GM12864 (cell line): ENCODE data around the gene ATR.

Experiments
- DNase-seq: peaks from one replicate; pipeline ENCODE4 v3.0.0-alpha.2; 2011; ENCODE audit warnings: low read depth
- H3K4me3 ChIP-seq: 2 replicates; pipeline ENCODE4 v1.5.1; 2011; ENCODE audit warnings: mild to moderate bottlenecking, low read depth, low read length, control low read depth
- TF ChIP-seq, protein P1 (sequence below): IDR thresholded peaks from 2 replicates; pipeline ENCODE4 v1.5.1; 2011; ENCODE audit warnings: low read depth, mild to moderate bottlenecking, moderate library complexity, low read length, control low read depth, inconsistent platforms; ENCODE audit errors: missing control alignments

Gene ATR

DNA sequence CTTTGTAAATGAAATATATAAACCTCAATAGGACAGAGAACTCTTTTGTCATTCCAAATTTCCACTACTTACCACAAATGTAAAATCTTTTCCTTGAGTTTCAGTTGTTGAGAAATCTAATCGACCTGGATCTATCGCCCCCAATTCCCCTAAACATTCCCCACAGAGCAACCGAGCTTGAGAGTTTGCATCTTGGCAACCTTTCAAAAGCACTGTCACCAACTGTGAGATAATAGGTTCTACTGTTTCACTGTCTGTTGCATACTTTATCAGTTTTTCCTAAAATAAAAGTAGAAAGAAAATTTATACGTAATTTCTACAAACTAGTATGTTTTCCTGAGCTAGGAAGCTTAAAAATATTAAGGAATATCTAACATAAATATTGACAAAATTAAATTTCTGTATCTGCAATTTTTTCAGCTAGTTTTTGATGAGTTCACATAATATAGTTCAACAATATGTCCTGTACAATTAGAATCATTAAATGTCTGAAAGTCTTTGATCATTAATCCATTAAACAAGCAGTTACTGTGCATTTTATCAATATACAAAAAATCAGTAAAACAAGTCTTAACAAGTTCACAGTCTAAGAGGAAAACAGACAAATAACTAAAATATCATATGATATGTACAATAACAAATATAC is 54.5 kb downstream of the ATR start:
- H3K4me3 ChIP-seq, result no peak overlapping the region
- TF ChIP-seq, protein P1, sequence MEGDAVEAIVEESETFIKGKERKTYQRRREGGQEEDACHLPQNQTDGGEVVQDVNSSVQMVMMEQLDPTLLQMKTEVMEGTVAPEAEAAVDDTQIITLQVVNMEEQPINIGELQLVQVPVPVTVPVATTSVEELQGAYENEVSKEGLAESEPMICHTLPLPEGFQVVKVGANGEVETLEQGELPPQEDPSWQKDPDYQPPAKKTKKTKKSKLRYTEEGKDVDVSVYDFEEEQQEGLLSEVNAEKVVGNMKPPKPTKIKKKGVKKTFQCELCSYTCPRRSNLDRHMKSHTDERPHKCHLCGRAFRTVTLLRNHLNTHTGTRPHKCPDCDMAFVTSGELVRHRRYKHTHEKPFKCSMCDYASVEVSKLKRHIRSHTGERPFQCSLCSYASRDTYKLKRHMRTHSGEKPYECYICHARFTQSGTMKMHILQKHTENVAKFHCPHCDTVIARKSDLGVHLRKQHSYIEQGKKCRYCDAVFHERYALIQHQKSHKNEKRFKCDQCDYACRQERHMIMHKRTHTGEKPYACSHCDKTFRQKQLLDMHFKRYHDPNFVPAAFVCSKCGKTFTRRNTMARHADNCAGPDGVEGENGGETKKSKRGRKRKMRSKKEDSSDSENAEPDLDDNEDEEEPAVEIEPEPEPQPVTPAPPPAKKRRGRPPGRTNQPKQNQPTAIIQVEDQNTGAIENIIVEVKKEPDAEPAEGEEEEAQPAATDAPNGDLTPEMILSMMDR, result no peak
- DNase-seq, result no peak

DNA sequence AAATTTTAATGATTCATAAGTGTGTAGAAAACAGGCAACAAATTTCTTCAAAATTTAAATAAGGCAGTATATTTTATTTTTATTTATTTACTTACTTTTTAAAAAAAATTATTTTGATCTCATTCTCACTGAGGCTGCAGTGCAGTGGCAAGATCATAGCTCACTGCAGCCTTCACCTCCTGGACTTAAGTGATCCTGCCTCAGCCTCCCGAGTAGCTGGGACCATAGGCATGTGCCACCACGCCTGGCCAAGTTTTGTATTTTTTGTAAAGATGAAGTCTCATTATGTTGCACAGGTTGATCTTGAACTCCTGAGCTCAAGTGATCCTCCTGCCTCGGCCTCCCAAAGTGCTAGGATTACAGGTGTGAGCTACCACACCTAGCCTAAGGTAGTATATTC is 69.5 kb downstream of the ATR start:
- TF ChIP-seq, protein P1, result no peak
- no peak for DNase-seq
- no peak overlapping the region for H3K4me3 ChIP-seq

DNA sequence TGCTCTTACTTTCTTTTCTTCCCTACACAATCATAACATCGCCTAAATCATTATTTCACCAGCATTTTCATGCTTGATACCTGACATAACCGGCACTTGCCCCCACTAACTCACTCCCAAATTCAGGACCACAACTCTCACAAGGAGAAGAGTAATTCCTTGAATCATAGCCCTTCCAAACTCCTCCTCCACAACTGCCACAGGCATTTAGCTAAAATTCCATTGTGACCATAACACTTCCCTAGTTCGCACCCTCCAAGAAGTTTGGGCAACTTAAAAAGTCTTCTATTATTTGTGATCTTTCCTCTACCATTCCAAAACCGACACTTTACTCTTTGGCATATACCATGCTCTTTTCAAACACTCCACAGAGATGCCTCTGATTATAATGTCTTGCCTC is 71.3 kb downstream of the ATR start:
- no peak overlapping the region for H3K4me3 ChIP-seq
- DNase-seq, result no peak
- TF ChIP-seq, protein P1, result no peak

DNA sequence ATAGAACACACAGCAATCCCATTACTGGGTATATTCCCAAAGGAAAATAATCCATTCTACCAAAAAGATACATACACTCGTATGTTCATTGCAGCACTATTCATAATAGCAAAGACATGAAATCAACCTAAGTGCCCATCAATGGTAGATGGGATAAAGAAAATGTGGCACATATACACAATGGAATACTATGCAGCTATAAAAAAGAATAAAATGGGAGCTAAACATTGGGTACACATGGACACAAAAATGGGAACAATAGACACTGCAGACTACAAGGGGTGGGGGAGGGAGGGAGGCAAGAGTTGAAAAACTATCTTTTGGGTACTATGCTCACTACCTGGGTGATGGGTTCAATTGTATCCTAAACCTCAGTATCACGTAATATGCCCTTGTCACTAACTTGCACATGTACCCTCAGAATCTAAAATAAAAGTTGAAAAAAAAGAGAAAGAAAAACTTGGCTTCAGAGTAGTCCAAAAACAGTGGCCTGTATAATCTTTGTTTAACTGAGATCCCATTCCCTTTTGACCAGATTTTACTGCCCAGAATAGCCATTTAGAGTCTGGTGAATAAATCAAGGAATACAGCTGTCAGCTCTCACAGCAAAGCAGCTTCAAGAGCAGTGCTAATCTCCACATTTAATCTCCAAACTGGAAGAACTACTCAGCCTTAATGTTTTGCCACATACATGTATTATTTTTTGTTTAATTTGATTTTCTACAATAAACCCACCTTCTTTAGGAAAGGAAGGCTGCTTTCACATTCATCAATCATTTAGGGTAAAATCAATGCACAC is 76.1 kb downstream of the ATR start:
- TF ChIP-seq, protein P1, result no peak
- no peak for DNase-seq

DNA sequence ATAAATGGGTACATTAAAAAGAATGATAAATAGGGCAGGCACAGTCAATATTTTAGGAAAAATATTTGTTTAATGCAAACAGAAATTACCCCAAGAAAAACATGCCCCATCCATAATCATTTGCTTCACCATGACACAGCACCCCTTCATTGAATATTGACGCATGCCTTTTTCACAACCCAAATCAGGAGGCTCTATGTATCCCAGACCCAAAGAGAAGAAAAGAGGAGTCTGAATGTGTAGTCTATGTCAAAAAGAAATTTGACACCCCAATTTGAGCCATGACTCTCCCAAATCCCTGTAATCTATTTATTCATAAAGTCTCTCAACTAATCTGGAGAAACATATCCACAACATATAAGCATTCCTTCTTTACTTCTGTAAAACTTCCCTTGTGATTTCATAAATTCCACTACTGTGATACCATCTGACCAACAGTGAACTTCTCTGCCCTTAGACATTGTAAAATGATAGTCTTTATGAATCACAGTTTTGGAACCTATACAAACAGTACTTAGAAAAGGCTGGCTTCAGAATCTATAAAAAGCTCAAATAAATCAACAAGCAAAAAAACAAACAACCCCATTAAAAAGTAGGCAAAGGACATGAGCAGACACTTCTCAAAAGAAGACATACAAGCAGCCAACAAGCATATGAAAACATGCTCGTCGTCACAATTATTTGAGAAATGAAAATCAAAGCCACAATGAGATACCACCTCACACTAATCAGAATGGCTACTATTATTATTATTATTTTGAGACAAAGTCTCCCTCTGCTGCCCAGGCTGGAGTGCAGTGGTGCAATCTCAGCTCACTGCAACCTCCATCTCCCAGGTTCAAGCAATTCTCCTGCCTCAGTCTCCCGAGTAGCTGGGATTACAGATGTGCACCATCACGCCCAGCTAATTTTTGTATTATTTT is 77.3 kb downstream of the ATR start:
- H3K4me3 ChIP-seq, result no peak overlapping the region
- TF ChIP-seq, protein P1, result no peak
- DNase-seq, result no peak

More for the DNA sequence above, 76.1 kb downstream of the ATR start:
- no peak overlapping the region for H3K4me3 ChIP-seq

DNA sequence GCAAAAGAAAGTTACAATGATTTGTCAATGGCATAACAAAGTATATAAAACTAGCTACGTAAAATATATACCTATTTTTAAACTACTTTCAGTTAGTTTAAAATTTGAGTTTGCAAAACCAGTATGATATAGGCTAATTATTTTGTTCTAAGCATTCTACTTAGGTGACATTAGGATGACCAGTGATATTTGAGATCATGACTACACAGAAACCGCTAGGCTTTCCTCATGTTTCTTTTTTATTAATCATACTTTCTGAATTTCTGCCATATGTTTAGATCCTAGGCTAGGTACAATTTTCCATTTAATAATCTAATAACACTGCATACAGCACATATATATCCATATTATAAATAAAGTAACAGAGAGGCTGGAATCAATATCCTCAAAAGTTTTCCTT is 78.3 kb downstream of the ATR start:
- no peak overlapping the region for H3K4me3 ChIP-seq
- DNase-seq, result no peak
- TF ChIP-seq, protein P1, result no peak
